GM21825 (cell line): ENCODE measurements around the gene PLPP2.

Experiments
- ATAC-seq: cut with Tn5 transposase; IDR thresholded peaks from one replicate; pipeline ENCODE4 v1.9.1; 2021; ENCODE audit warnings: mild to moderate bottlenecking, moderate library complexity; ENCODE audit not compliant: unreplicated experiment

Gene PLPP2

DNA sequence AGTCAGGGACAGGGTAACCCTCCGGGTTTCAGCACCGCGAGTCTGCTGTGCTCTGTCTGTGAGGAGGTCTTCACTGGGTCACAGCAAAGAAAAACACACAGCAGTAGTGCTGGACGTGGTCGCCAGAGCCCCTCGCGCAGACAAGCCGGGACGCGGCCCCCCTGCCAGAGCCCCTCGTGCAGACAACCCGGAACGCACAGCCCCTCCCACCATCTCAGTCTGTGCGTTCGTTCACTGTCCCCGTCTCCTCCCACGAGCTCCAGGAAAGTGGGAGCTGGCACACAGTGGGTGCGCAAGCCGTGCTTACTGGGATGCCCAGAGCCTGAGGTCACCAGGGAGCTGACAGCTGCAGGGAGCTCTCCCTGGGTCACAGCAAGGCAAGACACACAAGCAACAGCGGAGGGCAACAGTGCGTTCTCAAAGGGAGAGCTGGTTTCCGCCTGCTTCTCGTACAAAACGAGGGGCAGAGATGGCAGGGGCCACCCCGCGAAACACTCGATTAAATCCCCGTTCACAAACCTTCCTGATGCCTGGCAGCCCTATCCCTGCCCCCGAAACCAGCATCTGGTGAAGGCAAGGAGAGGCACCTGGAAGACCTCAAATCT, 3.2 kb upstream of the PLPP2 start:
- ATAC-seq = no peak

DNA sequence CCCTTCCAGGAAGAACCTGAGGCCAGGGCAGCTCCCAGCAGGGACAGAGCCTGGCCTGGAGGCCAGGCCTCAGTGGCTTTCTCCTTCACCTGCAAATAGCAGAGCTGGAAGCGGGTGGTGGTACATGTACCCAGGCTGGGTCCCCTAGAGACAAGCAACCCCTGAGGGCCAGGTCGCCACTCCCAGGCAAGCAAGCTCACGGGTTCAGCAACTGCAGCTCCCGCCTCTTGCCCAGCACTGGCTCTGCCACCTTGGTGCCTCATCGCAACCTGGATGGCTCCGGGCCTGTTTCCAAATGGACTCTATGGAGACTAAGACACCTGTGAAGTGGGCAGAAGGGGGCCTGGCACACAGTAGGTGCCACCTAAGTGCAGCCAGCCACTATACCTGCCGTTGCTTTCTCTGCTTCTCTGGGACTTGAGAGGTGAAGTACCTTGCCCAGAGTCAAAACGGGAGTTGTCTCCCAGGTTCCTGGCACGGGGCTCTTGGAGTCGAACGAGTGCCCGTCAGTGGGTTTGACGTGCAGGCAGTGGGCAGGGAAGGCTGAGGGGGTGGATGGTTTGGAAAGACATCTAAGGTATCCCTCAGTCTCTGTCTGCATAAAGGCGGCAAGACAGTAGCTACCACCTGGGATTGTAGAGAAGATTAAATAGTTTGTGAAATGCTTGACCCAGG, 2.4 kb upstream of the PLPP2 start:
- ATAC-seq = no peak

DNA sequence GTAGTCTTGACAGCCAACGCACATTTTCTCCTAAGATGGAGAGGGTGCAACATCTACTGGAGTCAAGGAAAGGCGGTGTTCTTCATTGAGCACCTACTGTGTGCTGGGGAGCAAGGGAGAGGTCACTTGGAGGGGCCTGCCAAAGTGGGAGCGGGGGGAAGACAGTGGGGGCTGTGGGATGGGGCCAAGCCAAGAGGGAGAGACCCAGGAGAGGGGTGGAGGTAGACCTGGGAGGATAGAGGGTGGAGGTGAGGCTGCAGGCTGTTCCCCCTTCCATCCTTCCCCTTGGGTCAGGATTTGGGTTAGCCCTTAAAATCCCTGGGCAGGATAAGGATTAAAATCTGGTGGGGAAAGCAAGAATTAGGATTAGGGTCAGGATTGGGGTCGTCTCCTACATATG, 1.7 kb upstream of the PLPP2 start:
- ATAC-seq = no peak

DNA sequence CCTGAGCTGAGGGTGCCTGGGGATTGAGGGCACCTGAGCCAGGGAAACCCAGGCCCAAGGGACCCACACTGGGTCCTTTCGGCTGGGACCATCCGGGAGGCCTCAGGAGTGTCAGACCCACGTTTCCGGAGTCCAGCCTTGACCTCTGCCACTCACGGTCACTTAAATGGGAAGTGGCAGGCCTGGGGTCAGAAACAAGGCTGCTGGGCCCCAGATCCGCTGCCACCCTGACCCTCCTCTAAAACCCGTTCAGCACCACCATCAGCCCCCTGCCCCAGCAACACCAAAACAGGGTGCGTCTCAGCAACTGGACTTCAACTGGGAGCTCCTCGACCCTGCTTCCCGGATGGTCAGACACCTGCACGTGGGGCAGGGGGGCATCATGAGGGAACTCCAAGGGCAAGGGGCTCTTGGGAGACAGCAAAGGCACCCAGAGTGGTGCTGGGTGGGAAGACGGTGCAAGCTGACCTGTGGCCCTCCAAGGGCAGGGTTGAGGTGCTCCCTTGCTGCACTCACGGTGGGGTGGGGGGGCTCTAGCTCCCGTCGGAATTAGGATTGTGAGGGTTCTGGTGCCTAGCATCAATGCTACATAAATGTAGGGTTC, 1.2 kb upstream of the PLPP2 start:
- ATAC-seq = no peak

DNA sequence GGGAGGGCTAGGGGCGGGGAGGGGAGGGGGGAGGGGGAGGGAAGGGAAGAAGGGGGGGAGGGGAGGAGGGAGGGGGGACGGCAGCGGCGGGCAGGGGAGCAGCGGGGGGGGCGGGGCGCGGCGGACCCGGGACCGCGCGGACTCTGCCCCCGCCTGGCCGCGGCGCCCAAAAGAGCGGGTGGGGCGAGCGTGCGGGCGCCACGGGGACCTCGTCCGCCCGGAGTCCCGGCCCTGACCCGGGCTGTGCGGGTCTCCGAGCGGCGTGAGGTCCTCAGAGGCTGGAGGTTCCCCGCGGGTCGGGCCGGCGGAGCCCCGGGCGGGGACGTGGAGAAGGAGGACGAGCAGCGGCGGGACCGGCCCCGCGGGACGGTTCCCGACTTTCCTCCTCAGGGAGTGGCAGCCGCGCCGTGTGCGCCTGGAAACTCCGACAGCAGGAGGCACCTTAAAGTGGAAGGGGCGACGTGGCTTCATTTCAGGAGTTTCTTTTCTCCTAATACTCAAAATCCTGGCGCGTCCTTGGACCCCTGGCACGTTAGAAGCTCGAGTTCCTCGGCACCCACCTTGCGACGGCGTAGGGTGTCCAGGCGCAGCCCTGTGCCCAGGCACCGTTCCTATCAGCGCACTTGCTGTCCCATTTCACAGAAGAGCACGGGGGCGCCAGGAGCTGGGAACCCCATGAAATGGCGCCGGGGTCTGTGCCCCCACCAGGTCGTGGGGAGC, 518 bp upstream of the PLPP2 start:
- no peak for ATAC-seq

DNA sequence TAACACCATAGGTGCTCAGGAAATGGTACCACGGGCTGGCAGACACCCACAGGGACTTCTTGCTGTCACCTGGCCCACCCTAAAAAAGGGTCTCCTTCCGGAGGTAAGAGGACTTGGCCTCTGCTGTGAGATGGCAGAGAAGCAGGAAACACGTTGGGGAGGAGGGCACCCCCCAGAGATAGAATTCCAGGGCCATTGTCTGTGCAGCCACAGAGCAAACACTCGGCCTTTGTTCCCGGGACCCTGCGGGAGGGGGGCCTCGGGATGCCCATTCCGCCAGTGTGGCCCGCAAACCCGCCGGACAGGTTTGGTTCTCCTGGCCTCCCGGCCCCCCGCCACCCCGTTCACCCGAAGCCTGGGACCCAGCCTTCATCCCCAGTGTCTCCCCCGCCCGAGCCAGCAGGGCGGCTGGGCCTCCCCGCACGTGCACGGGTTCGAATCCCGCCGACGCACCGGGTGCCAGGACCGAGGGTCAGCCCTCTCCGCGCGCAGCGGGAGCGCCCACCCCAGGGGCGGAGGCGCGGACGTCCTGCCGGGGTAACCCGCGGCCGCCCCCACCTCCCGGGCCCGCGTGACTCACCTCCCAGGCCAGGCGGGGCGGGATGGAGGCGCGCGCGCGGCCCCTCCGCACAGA, 714 bp downstream of the PLPP2 start:
- ATAC-seq = no peak

DNA sequence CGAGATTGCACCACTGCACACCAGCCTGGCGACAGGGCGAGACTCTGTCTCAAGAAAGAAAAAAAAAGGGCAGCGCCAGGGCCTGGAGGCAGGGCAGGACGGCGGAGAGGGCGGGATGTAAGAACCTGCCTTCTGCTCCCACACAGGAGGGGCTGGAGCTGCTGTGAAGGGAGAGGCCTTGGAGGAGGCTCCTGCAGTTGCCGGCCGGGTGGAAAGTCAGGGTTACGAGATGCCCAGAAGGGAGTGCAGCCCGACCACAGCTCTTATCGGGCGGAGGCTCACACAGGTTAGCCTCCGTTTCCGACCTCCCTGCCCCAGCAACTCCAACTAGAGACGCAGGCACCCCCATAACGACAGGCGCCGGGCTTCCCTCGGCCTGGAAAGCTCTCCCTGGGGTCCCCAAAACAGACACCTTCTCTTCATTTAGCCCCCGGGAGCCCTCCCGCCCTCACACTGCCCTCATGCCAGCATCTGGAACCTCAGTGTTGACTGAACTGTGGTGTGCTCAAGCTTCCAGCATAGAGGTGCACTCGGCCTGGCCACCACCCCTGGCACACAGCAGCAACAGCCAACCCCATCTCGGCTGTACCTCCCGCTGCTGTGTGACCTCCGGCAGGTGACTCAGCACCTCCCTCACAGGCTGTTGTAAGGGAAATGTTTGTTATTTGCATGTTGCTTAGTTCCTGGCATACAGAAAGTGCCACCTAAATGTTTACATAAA, 1.4 kb downstream of the PLPP2 start:
- ATAC-seq = no peak

DNA sequence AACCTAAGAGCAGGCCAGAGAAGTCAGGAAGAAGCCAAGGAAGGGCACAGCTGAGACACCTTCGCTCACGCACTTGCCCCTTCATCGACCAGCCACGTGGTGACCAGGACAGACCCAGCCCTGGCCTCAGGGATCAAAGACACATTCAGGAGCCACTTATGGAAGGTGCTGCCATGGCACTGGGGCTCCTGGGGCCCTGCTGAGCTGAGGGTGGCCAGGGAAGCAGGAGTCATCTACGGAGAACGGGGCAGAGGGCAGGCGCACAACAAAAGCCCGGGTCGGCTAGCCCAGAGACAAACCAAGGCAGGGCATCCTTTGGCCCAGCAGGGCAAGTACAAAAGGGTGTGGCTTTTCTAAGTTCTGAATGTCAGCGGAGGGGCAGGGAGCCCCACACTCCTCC, 2.3 kb downstream of the PLPP2 start:
- no peak for ATAC-seq

DNA sequence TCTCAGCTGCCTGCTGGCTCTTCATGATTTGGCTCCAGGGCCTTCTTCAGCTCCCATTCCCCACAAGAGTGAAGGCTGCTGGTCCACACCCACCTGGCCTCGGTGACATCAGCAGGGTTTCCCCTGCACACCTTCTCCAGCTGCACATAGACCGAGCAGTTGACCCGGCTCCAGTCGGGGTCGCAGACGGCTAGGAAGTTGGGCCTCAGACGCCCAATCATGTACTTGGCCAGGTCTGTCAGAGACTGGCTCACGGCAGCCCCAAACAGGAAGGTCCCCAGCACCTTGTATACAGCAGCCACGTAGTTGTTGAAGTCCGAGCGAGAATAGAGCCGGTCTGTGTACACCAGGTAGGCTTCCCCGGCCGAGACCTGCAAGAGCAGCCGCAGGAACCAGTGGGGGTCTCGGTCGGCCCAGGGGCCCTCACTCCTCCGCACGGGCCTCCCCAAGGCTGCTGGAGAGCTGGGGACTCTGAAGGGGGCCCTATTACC, 3.8 kb downstream of the PLPP2 start:
- ATAC-seq = no peak

DNA sequence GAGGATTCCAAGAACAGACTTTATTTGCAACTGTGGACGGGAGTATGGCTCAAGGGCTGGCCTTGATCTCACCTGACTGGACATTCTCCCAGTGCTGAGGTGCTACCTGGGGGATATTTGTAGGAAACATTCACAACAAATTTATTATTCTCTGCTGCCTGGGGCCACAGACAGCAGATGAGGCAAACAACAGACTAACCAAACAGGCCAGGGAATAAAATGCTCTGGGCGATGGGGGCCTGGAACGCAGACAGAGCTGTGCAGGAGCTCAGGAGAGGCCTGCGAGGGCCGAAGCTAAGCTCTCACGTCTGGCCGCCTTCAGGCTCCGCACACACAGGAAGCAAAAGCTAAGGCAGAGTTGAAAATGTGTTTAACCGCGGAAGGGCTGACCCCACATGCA, 7.8 kb downstream of the PLPP2 start:
- no peak for ATAC-seq

DNA sequence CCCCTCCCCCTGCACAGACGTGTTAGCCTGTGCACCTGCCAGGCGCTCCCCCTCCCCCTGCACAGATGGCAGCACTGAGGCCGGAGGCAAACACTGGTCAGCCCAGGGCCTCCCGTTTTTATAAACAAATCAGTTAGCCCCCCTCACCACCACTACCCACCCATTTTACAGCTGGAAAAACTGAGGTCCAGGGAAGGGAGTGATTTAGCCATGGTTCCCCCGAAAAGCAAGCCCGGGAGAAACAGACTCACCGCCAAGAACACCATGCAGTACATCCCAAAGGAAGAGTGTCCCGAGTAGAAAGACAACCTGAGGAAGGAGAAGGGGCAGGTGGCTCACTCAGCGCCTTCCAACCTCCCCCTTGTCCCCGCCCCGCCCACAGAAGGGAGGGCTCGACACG, 8.7 kb downstream of the PLPP2 start:
- ATAC-seq = no peak

DNA sequence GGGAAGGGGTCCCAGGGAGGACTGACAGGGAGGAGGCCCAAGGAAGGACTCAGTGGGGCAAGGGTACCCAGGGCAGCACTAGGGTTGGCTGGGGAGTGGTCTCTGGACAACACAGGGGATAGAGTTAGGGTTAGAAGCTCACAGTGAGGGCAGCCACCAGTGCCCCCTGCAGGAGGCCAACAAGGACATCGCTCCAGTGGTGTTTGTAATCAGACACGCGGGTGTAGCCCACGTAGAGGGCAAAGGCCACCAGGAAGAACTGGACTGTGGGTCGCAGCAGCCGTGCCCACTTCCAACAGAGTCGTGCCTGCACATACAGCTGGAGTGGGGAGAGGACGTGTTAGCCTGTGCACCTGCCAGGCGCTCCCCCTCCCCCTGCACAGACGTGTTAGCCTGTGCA, 9.2 kb downstream of the PLPP2 start:
- no peak for ATAC-seq

DNA sequence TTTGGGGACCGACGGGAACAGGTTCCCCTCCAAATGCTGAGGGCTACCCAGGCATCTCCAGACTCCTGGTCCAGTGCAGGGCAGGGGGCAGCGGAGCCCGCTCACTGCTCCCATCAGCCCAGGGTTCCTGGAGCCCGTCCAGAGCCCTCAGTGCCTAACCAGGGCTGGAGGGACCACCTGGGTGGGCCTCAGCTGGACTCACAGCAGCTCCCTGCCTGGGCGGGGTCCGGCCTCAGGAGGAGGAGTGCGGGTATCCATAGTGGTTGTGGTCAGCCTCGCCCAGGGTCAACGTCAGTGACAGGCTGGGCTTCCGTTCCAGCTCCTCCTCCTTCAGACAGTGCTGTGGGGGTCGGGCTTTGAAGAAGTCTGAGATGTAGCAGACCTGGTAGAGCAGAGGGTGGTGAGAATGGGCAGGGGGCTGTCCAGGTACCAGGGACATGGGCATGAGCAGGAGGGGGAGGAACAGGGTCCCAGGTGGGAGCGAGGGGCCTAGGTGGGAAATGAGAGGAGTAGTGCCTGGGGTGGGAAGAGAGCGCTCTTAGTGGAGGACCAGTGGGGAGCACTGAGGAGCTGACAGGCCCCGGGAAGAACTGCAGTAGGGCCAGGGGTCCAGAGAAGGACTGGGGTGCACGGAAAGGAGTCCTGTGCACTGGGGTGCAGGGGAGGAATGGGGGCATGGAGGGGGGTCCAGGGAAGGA, 9.9 kb downstream of the PLPP2 start:
- ATAC-seq = no peak

DNA sequence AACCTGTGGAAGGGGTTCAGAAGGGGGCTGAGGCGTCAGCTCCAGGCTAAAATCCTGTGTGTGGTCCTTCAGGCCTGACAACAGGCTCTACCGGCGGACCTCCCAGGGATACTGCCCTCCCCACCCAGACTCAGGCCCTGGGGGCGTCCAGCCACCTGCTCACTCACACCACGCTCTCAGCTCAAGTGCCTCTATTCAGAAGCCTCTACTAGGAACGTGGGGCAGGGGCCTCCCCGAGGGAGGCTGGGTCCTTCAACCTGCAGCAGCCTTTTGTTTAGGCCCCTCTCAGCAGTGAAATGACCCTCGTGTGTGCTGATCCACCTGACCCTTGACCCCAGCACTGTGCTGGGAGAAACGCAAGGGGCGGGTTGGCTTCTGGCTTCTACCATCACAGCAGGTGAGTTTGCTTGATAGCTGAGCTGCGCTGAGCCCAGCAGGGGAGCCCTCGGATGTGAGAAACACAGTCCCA, 10.6 kb downstream of the PLPP2 start:
- ATAC-seq = no peak

DNA sequence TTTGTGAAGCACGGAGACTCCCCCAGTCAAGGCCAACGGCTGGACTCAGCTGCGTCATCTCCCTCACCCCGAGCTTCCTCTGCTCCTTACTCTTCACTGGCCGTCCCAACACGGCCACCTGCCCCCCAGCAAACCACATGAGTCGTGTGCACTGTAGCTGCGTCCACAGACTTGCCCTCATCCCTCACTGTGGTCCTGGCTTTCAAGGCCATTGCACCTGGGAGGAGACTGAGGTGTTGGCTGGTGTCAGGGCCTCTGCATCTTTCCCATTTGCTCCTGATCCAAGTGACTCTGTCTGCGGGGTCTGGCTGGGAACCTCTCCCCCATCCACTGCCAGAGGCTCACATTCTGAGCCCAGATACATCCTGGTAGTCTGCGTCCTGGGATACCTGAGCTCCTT, 11.5 kb downstream of the PLPP2 start:
- ATAC-seq = no peak

DNA sequence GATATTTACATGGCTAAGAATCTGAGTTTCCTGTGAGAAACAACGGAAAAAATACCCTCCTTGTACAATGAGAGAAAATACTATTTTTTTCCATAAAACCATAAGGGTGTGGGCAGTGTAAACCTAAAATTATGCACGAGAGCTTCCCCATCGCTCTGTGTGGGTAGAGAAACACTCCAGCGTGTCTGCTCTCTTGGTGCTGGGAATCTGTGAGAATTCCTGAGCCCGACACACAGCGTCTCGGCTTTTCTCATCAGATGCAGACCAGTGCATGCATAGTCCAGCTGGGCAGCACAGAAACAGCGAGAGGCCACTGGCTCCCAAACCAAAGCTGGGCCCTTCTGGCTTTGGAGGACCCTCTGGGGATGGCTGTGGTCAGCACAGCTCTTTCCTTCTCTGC, 12.0 kb downstream of the PLPP2 start:
- no peak for ATAC-seq

DNA sequence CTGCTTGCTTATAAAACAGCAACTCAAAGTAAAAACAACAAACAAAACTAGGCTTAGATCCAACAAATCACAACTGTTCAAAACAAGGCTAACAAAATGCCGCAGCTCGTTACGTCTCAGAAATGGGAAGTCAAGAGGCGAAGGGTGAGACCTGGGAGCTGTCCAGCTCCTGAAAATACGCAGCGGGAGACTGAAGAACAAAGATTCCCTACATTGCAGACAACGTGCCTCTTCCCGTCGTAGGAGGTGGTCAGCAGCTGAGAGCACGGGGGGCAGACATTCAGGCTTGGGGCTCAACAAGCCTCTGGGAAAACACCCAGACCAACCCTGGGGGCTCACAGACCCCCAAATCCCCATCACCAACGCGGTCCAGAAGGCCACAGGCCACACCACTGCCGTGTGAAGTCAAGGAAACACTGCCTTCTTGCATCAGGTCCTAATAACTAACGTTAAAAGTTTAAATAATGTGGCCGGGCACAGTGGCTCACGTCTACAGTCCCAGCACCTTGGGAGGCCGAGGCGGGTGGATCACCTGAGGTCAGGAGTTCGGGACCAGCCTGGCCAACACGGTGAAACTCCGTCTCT, 13.5 kb downstream of the PLPP2 start:
- no peak for ATAC-seq

DNA sequence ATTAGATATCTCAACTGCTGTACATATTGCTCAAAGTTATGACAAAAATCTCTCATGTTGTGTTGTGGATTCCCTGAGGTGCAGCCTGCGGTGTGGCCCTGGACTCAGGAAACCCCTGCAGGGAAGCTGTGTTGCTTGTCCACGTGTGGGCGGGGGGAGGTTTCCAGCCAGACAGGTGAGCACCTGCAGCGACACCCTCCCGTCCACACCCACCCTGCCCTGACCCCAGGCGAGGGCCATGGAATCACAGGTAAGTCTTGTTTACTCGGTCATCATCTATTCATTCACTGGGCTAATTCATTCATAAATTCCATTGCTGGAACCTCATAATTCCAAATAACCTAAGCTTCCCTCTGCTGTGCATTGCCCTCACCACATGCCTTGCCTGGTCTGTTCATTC, 14.1 kb downstream of the PLPP2 start:
- ATAC-seq = no peak

DNA sequence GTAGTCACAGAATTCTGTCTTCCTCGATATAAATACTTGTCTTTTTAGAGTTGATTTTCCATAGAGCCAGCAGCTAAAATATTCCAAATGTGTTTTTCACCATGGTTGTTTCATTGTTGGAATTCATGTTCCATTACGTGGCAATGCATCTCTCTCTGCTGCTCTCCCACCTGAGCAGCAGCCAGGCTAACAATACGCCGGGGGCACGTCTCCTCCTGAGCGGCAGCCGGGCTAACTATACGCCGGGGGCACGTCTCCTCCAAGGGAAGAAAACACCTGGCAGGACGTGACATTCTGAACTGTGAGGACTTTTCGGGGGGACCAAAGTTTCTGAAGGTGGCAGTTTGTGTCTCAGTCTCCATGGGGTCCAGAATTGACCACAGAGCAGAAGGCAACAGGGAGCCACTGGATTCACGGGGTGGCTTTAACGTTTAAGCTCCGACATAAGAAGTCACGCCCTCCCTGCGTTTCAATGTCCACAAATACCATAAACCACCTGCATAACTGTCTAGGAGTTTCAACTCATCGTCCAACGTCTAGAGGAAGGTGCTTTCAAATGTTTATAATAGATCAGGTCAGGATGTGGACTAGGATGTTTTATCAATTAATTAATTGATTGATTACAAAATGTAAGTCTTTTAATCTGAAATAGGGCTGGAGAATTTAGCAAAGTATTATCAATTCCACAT, 15.1 kb downstream of the PLPP2 start:
- ATAC-seq = no peak
